ENCODE data around the gene LGALS3. TPM values are rescaled to one million over a fixed set of nuclear protein-coding genes. Genes with fewer than 3 reads are reported as not detected.

The LGALS3 gene
- total RNA-seq, 3 donors from 2014 or later: 293 to 580 (median 571) TPM

- Histone ChIP-seq H3K9me3 (no peaks in the 10 kb centered on the region), H3K4me1 (peaks cover 11 to 12% of the 10 kb centered on the region in 2 donors), H3K36me3 (peaks cover 20% of the 10 kb centered on the region), H3K4me3 (no peak overlapping the region), H3K27ac (peak overlapping the region; percentile 26 to 69), H3K27me3 (no peaks in the 10 kb centered on the region)
- intact Hi-C loops (cut with DNase I; ENCODE audit: low total_unique reads): no loop called here
- TF ChIP-seq POLR2AphosphoS5 (IDR thresholded peaks at IDR 0.05) (no peak), POLR2A (IDR thresholded peaks at IDR 0.05) (no peak)
- TF ChIP-seq, protein P1, sequence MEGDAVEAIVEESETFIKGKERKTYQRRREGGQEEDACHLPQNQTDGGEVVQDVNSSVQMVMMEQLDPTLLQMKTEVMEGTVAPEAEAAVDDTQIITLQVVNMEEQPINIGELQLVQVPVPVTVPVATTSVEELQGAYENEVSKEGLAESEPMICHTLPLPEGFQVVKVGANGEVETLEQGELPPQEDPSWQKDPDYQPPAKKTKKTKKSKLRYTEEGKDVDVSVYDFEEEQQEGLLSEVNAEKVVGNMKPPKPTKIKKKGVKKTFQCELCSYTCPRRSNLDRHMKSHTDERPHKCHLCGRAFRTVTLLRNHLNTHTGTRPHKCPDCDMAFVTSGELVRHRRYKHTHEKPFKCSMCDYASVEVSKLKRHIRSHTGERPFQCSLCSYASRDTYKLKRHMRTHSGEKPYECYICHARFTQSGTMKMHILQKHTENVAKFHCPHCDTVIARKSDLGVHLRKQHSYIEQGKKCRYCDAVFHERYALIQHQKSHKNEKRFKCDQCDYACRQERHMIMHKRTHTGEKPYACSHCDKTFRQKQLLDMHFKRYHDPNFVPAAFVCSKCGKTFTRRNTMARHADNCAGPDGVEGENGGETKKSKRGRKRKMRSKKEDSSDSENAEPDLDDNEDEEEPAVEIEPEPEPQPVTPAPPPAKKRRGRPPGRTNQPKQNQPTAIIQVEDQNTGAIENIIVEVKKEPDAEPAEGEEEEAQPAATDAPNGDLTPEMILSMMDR (IDR thresholded peaks at IDR 0.05): no peak
- DNase-seq (ENCODE audit: low spot score in 2 of 2): no peak
Measured at GRCh38 chr14:55139141-55139540, 10.1 kb downstream of the LGALS3 start.

DNA sequence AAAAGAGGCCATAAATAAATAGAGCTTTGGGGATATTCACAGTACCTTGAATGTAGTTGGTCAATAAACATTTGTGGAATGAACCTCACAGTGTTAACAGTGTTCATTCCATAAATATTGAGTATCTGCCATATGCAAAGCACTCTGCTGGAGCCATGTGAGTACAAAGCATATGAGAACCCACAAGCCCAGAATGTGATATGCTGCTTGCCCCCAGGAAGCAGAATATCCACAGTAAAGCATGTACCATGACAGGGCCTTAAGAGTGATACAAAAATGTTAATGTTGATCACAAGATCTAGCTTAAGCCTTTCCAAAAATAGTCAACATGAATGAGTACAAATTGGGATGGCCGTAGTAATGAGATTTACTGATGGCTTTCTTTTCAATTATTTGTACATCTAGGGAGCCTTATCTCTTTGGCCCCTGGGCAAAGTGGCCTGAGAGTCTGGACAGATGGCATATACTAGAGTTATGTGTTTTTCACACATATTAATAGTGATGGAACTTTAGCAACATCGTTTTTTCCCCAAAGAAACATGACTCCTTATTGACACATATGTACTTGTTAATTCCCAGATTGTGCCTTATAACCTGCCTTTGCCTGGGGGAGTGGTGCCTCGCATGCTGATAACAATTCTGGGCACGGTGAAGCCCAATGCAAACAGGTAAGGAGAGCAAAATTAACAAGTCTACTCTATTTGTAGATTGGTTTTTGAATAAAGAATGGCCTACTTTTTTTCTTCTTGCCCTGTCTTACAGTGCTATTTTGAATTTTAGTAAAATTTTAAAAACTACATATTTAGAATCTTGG is 10.9 kb downstream of the LGALS3 start:
- no peak for DNase-seq (ENCODE audit: low spot score in 2 of 2)
- intact Hi-C loops (cut with DNase I; ENCODE audit: low total_unique reads): no loop called here
- no peaks in the 10 kb centered on the region for H3K27me3 ChIP-seq
- peak overlapping the region in 1 of 2 donors; percentile 26 for H3K27ac ChIP-seq
- TF ChIP-seq POLR2AphosphoS5 (IDR thresholded peaks at IDR 0.05): no peak
- H3K36me3 ChIP-seq: peaks cover 20% of the 10 kb centered on the region
- H3K9me3 ChIP-seq: no peaks in the 10 kb centered on the region
- H3K4me1 ChIP-seq: peaks cover 11 to 12% of the 10 kb centered on the region in 2 donors
- no peak overlapping the region for H3K4me3 ChIP-seq

GRCh38 chr14:55141825-55142224 is 12.8 kb downstream of the LGALS3 start:
- H3K9me3 ChIP-seq: no peaks in the 10 kb centered on the region
- no peak for DNase-seq (ENCODE audit: low spot score in 2 of 2)
- peaks cover 20% of the 10 kb centered on the region for H3K36me3 ChIP-seq
- H3K27ac ChIP-seq: no peak overlapping the region
- no peak overlapping the region for H3K4me3 ChIP-seq
- TF ChIP-seq POLR2AphosphoS5 (IDR thresholded peaks at IDR 0.05) (no peak), POLR2A (IDR thresholded peaks at IDR 0.05) (no peak)
- TF ChIP-seq, protein P1 (IDR thresholded peaks at IDR 0.05): no peak
- intact Hi-C loops (cut with DNase I; ENCODE audit: low total_unique reads): no loop called here
- H3K27me3 ChIP-seq: no peaks in the 10 kb centered on the region
- H3K4me1 ChIP-seq: peaks cover 9 to 12% of the 10 kb centered on the region in 2 donors

DNA sequence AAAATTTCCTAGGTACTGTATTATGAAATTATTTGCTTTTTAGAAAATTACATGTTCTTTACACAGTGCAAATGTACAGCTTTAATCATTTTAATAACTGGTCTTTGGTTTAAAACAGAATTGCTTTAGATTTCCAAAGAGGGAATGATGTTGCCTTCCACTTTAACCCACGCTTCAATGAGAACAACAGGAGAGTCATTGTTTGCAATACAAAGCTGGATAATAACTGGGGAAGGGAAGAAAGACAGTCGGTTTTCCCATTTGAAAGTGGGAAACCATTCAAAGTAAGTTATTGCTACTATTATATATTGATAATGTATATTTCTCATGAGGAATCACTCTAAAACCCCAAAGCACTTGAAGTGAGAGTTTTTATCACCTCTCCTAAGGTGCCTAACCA is 13.4 kb downstream of the LGALS3 start:
- no peak overlapping the region for H3K4me3 ChIP-seq
- H3K27me3 ChIP-seq: no peaks in the 10 kb centered on the region
- DNase-seq (ENCODE audit: low spot score in 2 of 2): no peak
- no peak overlapping the region for H3K27ac ChIP-seq
- H3K4me1 ChIP-seq: peaks cover 5 to 9% of the 10 kb centered on the region in 2 donors
- intact Hi-C loops (cut with DNase I; ENCODE audit: low total_unique reads): no loop called here
- TF ChIP-seq POLR2AphosphoS5 (IDR thresholded peaks at IDR 0.05): no peak
- TF ChIP-seq, protein P1 (IDR thresholded peaks at IDR 0.05): no peak
- TF ChIP-seq POLR2A (IDR thresholded peaks at IDR 0.05): no peak
- peaks cover 20% of the 10 kb centered on the region for H3K36me3 ChIP-seq
- no peaks in the 10 kb centered on the region for H3K9me3 ChIP-seq

DNA sequence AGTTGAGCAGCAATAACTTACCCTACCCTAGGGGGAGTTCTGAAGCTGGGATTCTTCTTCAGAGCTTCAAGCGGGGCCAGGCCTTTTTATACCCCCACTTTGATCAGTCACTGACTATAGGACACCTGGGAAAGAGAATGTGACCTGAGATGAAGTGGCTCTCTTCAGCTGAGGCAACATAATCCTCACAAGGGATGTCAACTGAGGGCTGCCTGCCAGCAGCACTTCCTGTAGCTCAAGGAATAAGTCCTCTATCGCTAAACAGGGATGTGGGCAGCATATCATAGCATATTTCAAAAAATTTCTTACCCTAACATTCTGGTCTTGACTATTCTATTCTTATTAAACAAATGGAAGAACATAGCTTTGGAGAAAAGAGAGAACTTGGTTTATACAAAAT is 17.4 kb downstream of the LGALS3 start:
- H3K36me3 ChIP-seq: no peaks in the 10 kb centered on the region
- DNase-seq (ENCODE audit: low spot score in 2 of 2): no peak
- H3K4me1 ChIP-seq: no peaks in the 10 kb centered on the region
- no peak overlapping the region for H3K4me3 ChIP-seq
- intact Hi-C loops (cut with DNase I; ENCODE audit: low total_unique reads): no loop called here
- H3K27me3 ChIP-seq: no peaks in the 10 kb centered on the region
- TF ChIP-seq POLR2A (IDR thresholded peaks at IDR 0.05) (no peak), POLR2AphosphoS5 (IDR thresholded peaks at IDR 0.05) (no peak)
- TF ChIP-seq, protein P1 (IDR thresholded peaks at IDR 0.05): no peak
- no peaks in the 10 kb centered on the region for H3K9me3 ChIP-seq
- H3K27ac ChIP-seq: peak overlapping the region in 1 of 2 donors; percentile 0
